Thyroid gland (tissue), 4 donors: Measurements from ENCODE around the gene ACBD3. TPM values are rescaled to one million over a fixed set of nuclear protein-coding genes. Genes with fewer than 3 reads are reported as not detected.
A peak's percentile ranks its signal among the peaks of the same experiment; 100 is the strongest.

ENCODE experiments used
- DNase-seq, 2 donors: peaks; one replicate each; pipeline ENCODE4 v3.0.0-alpha.2; 2019
- H3K27ac ChIP-seq, 3 donors: fragments of 200-600 bp; sonication (generic); 1 replicate in 2 of 3; 2 replicates in 1 of 3; pipeline ENCODE4 v1.5.1; 2016 to 2019; ENCODE audit warnings: mild to moderate bottlenecking in 1 of 3, moderate library complexity in 1 of 3
- H3K27me3 ChIP-seq: fragments of 200-600 bp; sonication (generic); one replicate; pipeline ENCODE4 v1.5.1; 2019
- H3K36me3 ChIP-seq, 2 donors: fragments of 200-600 bp; sonication (generic); one replicate each; pipeline ENCODE4 v1.5.1; 2016 to 2019
- H3K4me1 ChIP-seq, 2 donors: fragments of 200-600 bp; sonication (generic); one replicate each; pipeline ENCODE4 v1.5.1; 2017 to 2019
- H3K4me3 ChIP-seq, 3 donors: fragments of 200-600 bp; sonication (generic); replicated peaks in 1 of 3; 1 replicate in 2 of 3; 2 replicates in 1 of 3; pipeline ENCODE4 v1.5.1; 2016; ENCODE audit warnings: mild to moderate bottlenecking in 1 of 3
- H3K9me3 ChIP-seq: fragments of 200-600 bp; sonication (generic); one replicate; pipeline ENCODE4 v1.5.1; 2017
- POLR2A ChIP-seq, 2 donors: fragments of 450-650 bp; IDR thresholded peaks; one replicate each; pipeline ENCODE4 v1.6.1; 2017; ENCODE audit warnings: antibody characterized with exemption in 2 of 2, mild to moderate bottlenecking in 2 of 2, moderate library complexity in 1 of 2
- WGBS, 2 donors: methylation state at CpG; one replicate each; pipeline ENCODE4 v1.1.5; 2017; 5-methylcytosine and 5-hydroxymethylcytosine counted together
- intact Hi-C: fragments of 100-400 bp; cut with DNase I; formaldehyde crosslinking; loops from one replicate; pipeline ENCODE4 v1.15.1; 2023
- total RNA-seq, 4 donors: library from RNA; depleted of rRNA; stranded (reverse); fragments of >200 nt; gene quantifications; one replicate each; pipeline ENCODE4 v1.2.3, GENCODE V29; 2016
- TF ChIP-seq, protein P1 (sequence below), 6 experiments: fragments of 200-600 bp in 3 of 6; fragments of 450-650 bp in 3 of 6; sonication (generic) in 3 of 6; IDR thresholded peaks; one replicate each; pipeline ENCODE4 v1.5.1; 2016 to 2019; ENCODE audit warnings: antibody characterized with exemption in 6 of 6, mild to moderate bottlenecking in 2 of 6, inconsistent platforms in 1 of 6, moderate library complexity in 1 of 6

ACBD3 gene
- total RNA-seq, 4 donors from 2014 or later: 56.4 to 74.2 (median 66.0) TPM

DNA sequence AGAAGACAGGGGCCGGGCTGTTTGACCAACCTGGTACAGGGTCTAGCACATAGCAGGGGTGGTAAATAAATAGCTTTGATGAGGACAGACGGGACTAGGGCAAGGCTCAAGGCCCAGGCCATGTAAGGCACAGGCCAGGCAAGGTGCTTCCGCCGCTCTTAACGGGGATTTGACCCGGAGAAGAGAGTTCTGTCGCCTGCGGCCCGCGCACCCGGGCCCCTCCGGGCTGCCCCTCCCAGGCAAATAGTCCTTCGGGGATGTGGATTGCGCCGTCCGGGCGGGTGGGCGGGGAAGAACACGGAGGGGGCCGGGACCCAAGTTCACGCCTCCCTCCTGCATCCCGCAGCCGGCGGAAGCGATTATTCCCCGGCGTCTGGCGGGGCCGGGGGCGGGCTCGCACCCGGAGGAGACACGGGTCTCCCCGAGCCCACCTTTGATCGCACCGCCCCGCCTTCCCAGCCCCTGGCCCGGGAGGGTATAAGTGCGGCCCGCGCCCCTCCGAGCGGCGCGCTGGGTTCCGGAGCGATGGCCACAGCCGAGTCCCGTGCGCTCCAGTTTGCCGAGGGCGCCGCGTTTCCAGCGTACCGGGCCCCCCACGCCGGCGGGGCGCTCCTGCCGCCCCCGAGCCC is 36.7 kb upstream of the ACBD3 start, which contains the start of gene MIXL1:
Gene MIXL1 (plus strand): TSS at position 508 of the 629 bp plus-strand sequence. CDS start 18 bp downstream, at position 526.
- TF ChIP-seq POLR2A (IDR thresholded peaks at IDR 0.05): no peak
- TF ChIP-seq, protein P1, sequence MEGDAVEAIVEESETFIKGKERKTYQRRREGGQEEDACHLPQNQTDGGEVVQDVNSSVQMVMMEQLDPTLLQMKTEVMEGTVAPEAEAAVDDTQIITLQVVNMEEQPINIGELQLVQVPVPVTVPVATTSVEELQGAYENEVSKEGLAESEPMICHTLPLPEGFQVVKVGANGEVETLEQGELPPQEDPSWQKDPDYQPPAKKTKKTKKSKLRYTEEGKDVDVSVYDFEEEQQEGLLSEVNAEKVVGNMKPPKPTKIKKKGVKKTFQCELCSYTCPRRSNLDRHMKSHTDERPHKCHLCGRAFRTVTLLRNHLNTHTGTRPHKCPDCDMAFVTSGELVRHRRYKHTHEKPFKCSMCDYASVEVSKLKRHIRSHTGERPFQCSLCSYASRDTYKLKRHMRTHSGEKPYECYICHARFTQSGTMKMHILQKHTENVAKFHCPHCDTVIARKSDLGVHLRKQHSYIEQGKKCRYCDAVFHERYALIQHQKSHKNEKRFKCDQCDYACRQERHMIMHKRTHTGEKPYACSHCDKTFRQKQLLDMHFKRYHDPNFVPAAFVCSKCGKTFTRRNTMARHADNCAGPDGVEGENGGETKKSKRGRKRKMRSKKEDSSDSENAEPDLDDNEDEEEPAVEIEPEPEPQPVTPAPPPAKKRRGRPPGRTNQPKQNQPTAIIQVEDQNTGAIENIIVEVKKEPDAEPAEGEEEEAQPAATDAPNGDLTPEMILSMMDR (IDR thresholded peaks at IDR 0.05): no peak
- DNase-seq: peak in 1 of 2 donors; percentile 4
- 7 to 11% methylated on average over 28 to 35 of the region's 62 CpGs for WGBS, 2 donors
- peaks cover 3 to 7% of the 10 kb centered on the region in 2 donors for H3K4me1 ChIP-seq
- H3K27ac ChIP-seq: no peak within 1 kb of the TSS
- H3K4me3 ChIP-seq: peak within 1 kb of the TSS in 2 of 3 donors; percentile 20 to 24
- no peaks in the 10 kb centered on the region for H3K36me3 ChIP-seq
- no peaks in the 10 kb centered on the region for H3K27me3 ChIP-seq
- intact Hi-C loops: no loop called here
- H3K9me3 ChIP-seq: no peaks in the 10 kb centered on the region

DNA sequence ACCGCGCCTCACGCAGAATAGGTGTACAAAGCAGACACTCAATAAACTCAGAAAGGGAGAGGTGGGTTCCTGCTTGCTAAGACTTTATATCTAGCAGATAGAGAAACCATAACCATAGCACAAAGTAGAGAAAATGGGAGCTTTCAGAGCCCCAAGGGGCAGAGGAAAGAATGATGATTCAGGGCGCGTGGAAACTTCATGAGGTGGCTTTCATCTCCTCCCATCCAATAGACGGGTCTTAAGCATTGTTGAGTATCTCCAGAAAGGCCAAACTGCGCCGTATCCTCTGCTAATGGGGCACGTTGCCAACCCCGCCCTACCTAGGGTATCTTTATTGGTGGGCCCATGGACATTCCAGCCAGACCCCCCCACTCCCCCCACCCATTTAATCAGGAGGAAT is 36.1 kb upstream of the ACBD3 start:
- no peaks in the 10 kb centered on the region for H3K9me3 ChIP-seq
- H3K4me3 ChIP-seq: no peak overlapping the region
- H3K36me3 ChIP-seq: no peaks in the 10 kb centered on the region
- WGBS, 2 donors: 94 to 95% methylated on average over 10 of the region's 10 CpGs
- no peak for DNase-seq
- H3K4me1 ChIP-seq: peaks cover 3 to 7% of the 10 kb centered on the region in 2 donors
- intact Hi-C loops: no loop called here
- no peaks in the 10 kb centered on the region for H3K27me3 ChIP-seq
- no peak for TF ChIP-seq POLR2A (IDR thresholded peaks at IDR 0.05)
- TF ChIP-seq, protein P1 (IDR thresholded peaks at IDR 0.05): no peak
- no peak overlapping the region for H3K27ac ChIP-seq

DNA sequence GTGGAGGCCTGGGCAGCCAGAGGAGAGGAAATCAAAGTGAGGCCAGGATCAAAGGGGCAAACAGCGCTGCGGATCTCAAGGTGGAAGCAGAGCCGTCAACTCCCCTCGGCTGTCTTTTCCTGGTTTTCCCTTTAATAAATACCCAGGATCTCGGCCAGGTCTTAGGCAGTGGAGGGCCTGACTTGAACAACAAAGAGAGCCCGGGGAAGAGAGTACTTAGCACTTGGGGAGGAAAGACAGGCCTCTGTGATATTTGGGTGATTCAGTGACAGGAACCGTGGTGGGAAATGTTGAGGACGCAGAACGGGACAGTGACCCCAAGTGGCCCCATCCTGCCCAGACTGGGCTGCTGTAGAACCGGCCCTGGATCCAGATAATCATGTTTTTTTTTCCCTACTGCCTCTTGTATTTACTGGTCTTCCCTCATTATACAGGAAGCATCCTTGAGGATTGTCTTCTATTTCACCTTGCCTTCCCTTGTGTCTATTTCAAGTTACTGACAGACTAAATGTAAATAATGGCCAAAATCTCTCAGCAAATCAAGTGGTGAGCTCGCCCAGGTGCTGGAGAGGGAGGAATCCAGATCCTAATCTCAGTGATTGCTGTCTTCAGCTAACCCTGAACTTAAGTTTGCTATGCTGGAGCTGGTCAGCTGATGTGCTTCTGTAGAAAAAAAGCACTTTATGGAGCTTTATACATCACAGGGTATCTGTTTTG is 34.1 kb upstream of the ACBD3 start:
- no peak for TF ChIP-seq POLR2A (IDR thresholded peaks at IDR 0.05)
- TF ChIP-seq, protein P1 (IDR thresholded peaks at IDR 0.05): no peak
- Histone ChIP-seq H3K4me1 (peaks cover 3 to 7% of the 10 kb centered on the region in 2 donors), H3K27me3 (no peaks in the 10 kb centered on the region), H3K4me3 (no peak overlapping the region), H3K36me3 (no peaks in the 10 kb centered on the region), H3K27ac (no peak overlapping the region), H3K9me3 (no peaks in the 10 kb centered on the region)
- no peak for DNase-seq
- intact Hi-C loops: no loop called here
- 55 to 58% methylated on average over 11 of the region's 11 CpGs for WGBS, 2 donors

DNA sequence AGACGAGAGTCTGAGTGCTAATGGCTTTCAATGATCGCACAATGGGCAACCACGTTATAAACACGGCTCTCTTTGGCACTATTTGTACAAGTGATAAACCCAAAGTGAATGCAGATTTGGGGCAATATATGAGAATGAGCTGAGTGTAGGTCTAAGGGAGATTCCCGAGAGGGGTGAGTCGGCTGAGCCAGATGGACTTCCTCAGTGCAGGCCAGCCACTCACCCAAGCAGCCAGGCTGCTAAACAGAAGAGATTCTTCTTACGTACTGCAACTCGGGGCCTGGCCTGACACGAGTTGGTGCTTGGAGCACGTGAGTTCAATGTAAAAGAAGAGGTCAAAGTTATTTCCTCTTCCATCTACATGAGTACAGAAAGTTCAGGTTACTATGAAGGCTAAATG is 30.7 kb upstream of the ACBD3 start:
- intact Hi-C loops: no loop called here
- DNase-seq: no peak
- WGBS, 2 donors: 71 to 72% methylated on average over 10 of the region's 10 CpGs
- Histone ChIP-seq H3K4me1 (no peaks in the 10 kb centered on the region), H3K9me3 (no peaks in the 10 kb centered on the region), H3K27ac (no peak overlapping the region), H3K4me3 (no peak overlapping the region), H3K27me3 (no peaks in the 10 kb centered on the region), H3K36me3 (no peaks in the 10 kb centered on the region)
- TF ChIP-seq POLR2A (IDR thresholded peaks at IDR 0.05): no peak
- TF ChIP-seq, protein P1 (IDR thresholded peaks at IDR 0.05): no peak

DNA sequence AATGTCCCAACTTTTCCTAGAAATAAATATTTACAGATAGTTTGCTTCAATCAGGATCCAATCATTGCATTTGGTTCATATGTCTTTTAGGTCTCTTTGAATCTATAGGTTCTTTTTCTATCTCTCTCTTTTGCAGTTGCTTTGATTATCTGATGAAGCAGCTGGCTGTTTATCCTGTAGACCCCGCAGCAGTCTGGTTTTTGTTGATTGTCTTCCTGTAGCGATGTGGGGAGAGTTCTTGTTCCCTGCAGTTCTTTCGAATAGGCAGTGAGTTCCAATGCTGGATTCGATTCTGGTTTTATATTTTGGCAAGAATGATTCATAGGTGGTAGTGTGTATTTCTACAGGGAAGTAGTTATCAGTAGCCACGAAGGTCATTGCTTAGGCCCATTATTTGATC is 29.5 kb upstream of the ACBD3 start:
- 58 to 76% methylated on average over 5 of the region's 5 CpGs for WGBS, 2 donors

More for the DNA sequence above, 29.5 kb upstream of the ACBD3 start:
- H3K4me3 ChIP-seq: no peak overlapping the region
- H3K36me3 ChIP-seq: no peaks in the 10 kb centered on the region
- TF ChIP-seq POLR2A (IDR thresholded peaks at IDR 0.05): no peak
- TF ChIP-seq, protein P1 (IDR thresholded peaks at IDR 0.05): no peak
- H3K27me3 ChIP-seq: no peaks in the 10 kb centered on the region
- H3K27ac ChIP-seq: no peak overlapping the region
- intact Hi-C loops: no loop called here
- no peaks in the 10 kb centered on the region for H3K9me3 ChIP-seq
- no peak for DNase-seq
- H3K4me1 ChIP-seq: no peaks in the 10 kb centered on the region
